PC-9 (cell line): Measurements from ENCODE around the gene MRPL58. TPM values are rescaled to one million over a fixed set of nuclear protein-coding genes. Genes with fewer than 3 reads are reported as not detected.
A peak's percentile ranks its signal among the peaks of the same experiment; 100 is the strongest.

Source experiments
- BruUV-seq: library from RNA; stranded (reverse); fragments of 400-500 nt; replicated peaks from 2 replicates; lab custom pipeline; 2021; lab: Mats Ljungman, UMichigan
- CTCF ChIA-PET: fragments of 300-600 bp; sonication (Branson Sonifier 250); formaldehyde crosslinking; loops from one replicate; lab custom pipeline; 2022; ENCODE audit warnings: antibody characterized with exemption; lab: Charles Lee
- POLR2A ChIA-PET: fragments of 300-600 bp; sonication (Branson Sonifier 250); formaldehyde crosslinking; loops from one replicate; lab custom pipeline; 2022; ENCODE audit warnings: antibody characterized with exemption; ENCODE audit not compliant: unreplicated experiment; lab: Charles Lee
- DNase-seq, 2 experiments: peaks; one replicate each; pipeline versions ENCODE4 v3.0.0 to v3.0.0-alpha.2; 2015 to 2022; ENCODE audit warnings: mixed read lengths in 1 of 2
- H2AFZ ChIP-seq: fragments of 200-600 bp; sonication (generic); 2 replicates; pipeline ENCODE4 v1.8.1; 2017; ENCODE audit warnings: antibody characterized with exemption
- H3F3A ChIP-seq: fragments of 200-600 bp; sonication (generic); 2 replicates; pipeline ENCODE4 v1.8.1; 2017; ENCODE audit warnings: antibody characterized with exemption, mild to moderate bottlenecking, low read depth; ENCODE audit not compliant: insufficient read depth
- H3K27ac ChIP-seq: fragments of 200-600 bp; sonication (generic); 2 replicates; pipeline ENCODE4 v1.6.1; 2016; ENCODE audit warnings: mixed run types
- H3K27me3 ChIP-seq: fragments of 200-600 bp; sonication (generic); 2 replicates; pipeline ENCODE4 v1.6.1; 2016; ENCODE audit warnings: low read depth, mixed run types; ENCODE audit not compliant: insufficient read depth
- H3K36me3 ChIP-seq: fragments of 200-600 bp; sonication (generic); 2 replicates; pipeline ENCODE4 v1.6.1; 2016; ENCODE audit warnings: low read depth, mixed run types
- H3K4me1 ChIP-seq: fragments of 200-600 bp; sonication (generic); replicated peaks from 2 replicates; pipeline ENCODE4 v1.6.1; 2016; ENCODE audit warnings: mixed run types; ENCODE audit not compliant: insufficient read depth
- H3K4me2 ChIP-seq: fragments of 200-600 bp; sonication (generic); 2 replicates; pipeline ENCODE4 v1.6.1; 2017; ENCODE audit warnings: mixed run types
- H3K4me3 ChIP-seq: fragments of 200-600 bp; sonication (generic); 2 replicates; pipeline ENCODE4 v1.6.1; 2016; ENCODE audit warnings: mixed run types
- H3K79me2 ChIP-seq: fragments of 200-600 bp; sonication (generic); 2 replicates; pipeline ENCODE4 v1.6.1; 2017; ENCODE audit warnings: low read depth, mixed run types
- H3K9me2 ChIP-seq: fragments of 200-600 bp; sonication (generic); 2 replicates; pipeline ENCODE4 v1.8.1; 2017; ENCODE audit warnings: mild to moderate bottlenecking; ENCODE audit not compliant: insufficient read depth
- H3K9me3 ChIP-seq: fragments of 200-600 bp; sonication (generic); 2 replicates; pipeline ENCODE4 v1.8.1; 2016; ENCODE audit warnings: low read depth; ENCODE audit not compliant: insufficient read depth
- H4K20me1 ChIP-seq: fragments of 200-600 bp; sonication (generic); 2 replicates; pipeline ENCODE4 v1.8.1; 2017; ENCODE audit not compliant: insufficient read depth
- EZH2 ChIP-seq: fragments of 200-600 bp; sonication (generic); IDR thresholded peaks from 2 replicates; pipeline ENCODE4 v1.8.0; 2017; ENCODE audit warnings: antibody characterized with exemption, low read depth
- intact Hi-C: fragments of 100-400 bp; cut with micrococcal nuclease; formaldehyde crosslinking; loops from one replicate; pipeline ENCODE4 v1.10.0; 2022; ENCODE audit not compliant: unreplicated experiment
- total RNA-seq: library from RNA; stranded (reverse); gene quantifications from 2 replicates; pipeline ENCODE4 v1.2.3, GENCODE V29; 2021
- TF ChIP-seq, protein P1 (sequence below): fragments of 200-600 bp; sonication (generic); conservative IDR thresholded peaks from 2 replicates; pipeline ENCODE4 v1.6.1; 2017; ENCODE audit warnings: mixed run types, antibody characterized with exemption, mild to moderate bottlenecking, moderate library complexity

Gene MRPL58
- total RNA-seq, 1 experiment from 2014 or later = 48.4 TPM

GRCh38 chr17:75067856-75068255 is 55.4 kb downstream of the MRPL58 start:
- Histone ChIP-seq H3K9me2 (no peaks in the 10 kb centered on the region), H3K27ac (no peak overlapping the region), H3K36me3 (peaks cover 5% of the 10 kb centered on the region; the same call in 1 of the 2 replicates), H4K20me1 (no peaks in the 10 kb centered on the region), H3K27me3 (no peaks in the 10 kb centered on the region), H3K79me2 (no peaks in the 10 kb centered on the region), H2AFZ (no peak overlapping the region), H3K9me3 (no peaks in the 10 kb centered on the region), H3K4me3 (no peak overlapping the region), H3K4me1 (no peaks in the 10 kb centered on the region), H3K4me2 (no peak overlapping the region), H3F3A (peaks cover 6% of the 10 kb centered on the region; the same call in 1 of the 2 replicates)
- CTCF ChIA-PET = no interaction called here
- POLR2A ChIA-PET = interaction anchor here (0.5 to 0.7 kb wide), 4 partner anchors 37 to 132 kb away, joined by 3 to 14 read pairs (median 6); no protein-coding TSS in a partner anchor
- DNase-seq = no peak
- BruUV-seq = no TSS peak
- intact Hi-C loops = no loop called here
- no peak for TF ChIP-seq EZH2
- TF ChIP-seq, protein P1, sequence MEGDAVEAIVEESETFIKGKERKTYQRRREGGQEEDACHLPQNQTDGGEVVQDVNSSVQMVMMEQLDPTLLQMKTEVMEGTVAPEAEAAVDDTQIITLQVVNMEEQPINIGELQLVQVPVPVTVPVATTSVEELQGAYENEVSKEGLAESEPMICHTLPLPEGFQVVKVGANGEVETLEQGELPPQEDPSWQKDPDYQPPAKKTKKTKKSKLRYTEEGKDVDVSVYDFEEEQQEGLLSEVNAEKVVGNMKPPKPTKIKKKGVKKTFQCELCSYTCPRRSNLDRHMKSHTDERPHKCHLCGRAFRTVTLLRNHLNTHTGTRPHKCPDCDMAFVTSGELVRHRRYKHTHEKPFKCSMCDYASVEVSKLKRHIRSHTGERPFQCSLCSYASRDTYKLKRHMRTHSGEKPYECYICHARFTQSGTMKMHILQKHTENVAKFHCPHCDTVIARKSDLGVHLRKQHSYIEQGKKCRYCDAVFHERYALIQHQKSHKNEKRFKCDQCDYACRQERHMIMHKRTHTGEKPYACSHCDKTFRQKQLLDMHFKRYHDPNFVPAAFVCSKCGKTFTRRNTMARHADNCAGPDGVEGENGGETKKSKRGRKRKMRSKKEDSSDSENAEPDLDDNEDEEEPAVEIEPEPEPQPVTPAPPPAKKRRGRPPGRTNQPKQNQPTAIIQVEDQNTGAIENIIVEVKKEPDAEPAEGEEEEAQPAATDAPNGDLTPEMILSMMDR = no peak

DNA sequence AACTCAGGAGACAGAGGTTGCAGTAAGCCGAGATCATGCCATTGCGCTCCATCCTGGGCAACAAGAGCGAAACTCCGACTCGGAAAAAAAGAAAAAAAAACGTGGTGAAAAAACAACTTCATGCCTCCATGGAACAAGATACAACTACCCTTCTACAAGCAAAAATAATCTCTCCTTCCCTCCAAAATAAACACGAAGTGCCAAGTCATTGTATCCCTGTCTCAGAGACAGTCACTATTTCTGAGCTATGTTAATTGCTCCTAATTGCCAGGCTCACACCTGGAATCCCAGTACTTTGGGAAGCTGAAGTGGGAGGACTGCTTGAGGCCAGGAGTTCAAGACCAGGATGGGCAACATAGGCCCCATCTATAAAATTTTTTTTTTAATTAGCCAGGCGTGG is 56.3 kb downstream of the MRPL58 start:
- H3K27me3 ChIP-seq = no peaks in the 10 kb centered on the region
- ChIA-PET POLR2A (interaction anchor here (0.6 to 0.7 kb wide), 4 partner anchors 10 to 86 kb away, joined by 3 to 19 read pairs (median 7); partner anchors contain the start of gene NT5C), CTCF (interaction anchor here (0.7 kb wide), 1 partner anchor 87 kb away, joined by 6 read pairs; no protein-coding TSS in a partner anchor)
- no peaks in the 10 kb centered on the region for H3K9me3 ChIP-seq
- no peaks in the 10 kb centered on the region for H4K20me1 ChIP-seq
- H3K9me2 ChIP-seq = no peaks in the 10 kb centered on the region
- H3K4me3 ChIP-seq = no peak overlapping the region
- TF ChIP-seq EZH2 = no peak
- TF ChIP-seq, protein P1 = no peak
- intact Hi-C loops = loop anchor here (1.0 kb wide), 1 partner anchor 42 kb away; no protein-coding TSS in a partner anchor
- H3K4me1 ChIP-seq = no peaks in the 10 kb centered on the region
- DNase-seq = no peak
- no peak overlapping the region for H2AFZ ChIP-seq
- BruUV-seq = no TSS peak
- H3K27ac ChIP-seq = no peak overlapping the region
- H3F3A ChIP-seq = peaks cover 6% of the 10 kb centered on the region; the same call in 1 of the 2 replicates
- H3K36me3 ChIP-seq = no peaks in the 10 kb centered on the region
- H3K79me2 ChIP-seq = no peaks in the 10 kb centered on the region
- H3K4me2 ChIP-seq = no peak overlapping the region

GRCh38 chr17:75069783-75070182 is 57.3 kb downstream of the MRPL58 start:
- Histone ChIP-seq H3K9me3 (no peaks in the 10 kb centered on the region), H3K27me3 (no peaks in the 10 kb centered on the region), H3K4me3 (no peak overlapping the region), H3K36me3 (no peaks in the 10 kb centered on the region), H3K4me2 (no peak overlapping the region), H2AFZ (no peak overlapping the region), H3K79me2 (no peaks in the 10 kb centered on the region), H3K9me2 (no peaks in the 10 kb centered on the region), H4K20me1 (no peaks in the 10 kb centered on the region), H3F3A (peaks cover 6% of the 10 kb centered on the region; the same call in 1 of the 2 replicates), H3K27ac (no peak overlapping the region), H3K4me1 (no peaks in the 10 kb centered on the region)
- TF ChIP-seq EZH2 = no peak
- TF ChIP-seq, protein P1 = peak; percentile 65
- no peak for DNase-seq
- BruUV-seq = no TSS peak
- POLR2A ChIA-PET = interaction anchor here (0.6 to 1.0 kb wide), 2 partner anchors 19 to 36 kb away, joined by 5 to 9 read pairs; partner anchors contain the start of gene SLC16A5
- CTCF ChIA-PET = interaction anchor here (0.6 to 1.3 kb wide), 7 partner anchors 40 to 137 kb away, joined by 3 to 6 read pairs (median 3); partner anchors contain the start of gene ARMC7
- intact Hi-C loops = loop anchor here (1.0 kb wide), 1 partner anchor 41 kb away; no protein-coding TSS in a partner anchor

Other genes starting within 250 kb of the MRPL58 start
- gene NAT9, start 236.3 kb upstream of the MRPL58 start, total RNA-seq = 31.5 and 37.6 TPM in 2 replicates
- gene GRIN2C, start 152.8 kb upstream of the MRPL58 start, total RNA-seq = 0.11 TPM in 1 of 2 replicates, not detected in the other
- gene FDXR, start 139.7 kb upstream of the MRPL58 start, total RNA-seq = 18.2 and 30.7 TPM in 2 replicates
- not detected in 2 replicates for gene FADS6, start 119.0 kb upstream of the MRPL58 start, total RNA-seq
- gene USH1G, start 89.4 kb upstream of the MRPL58 start, total RNA-seq = 0.22 and 0.28 TPM in 2 replicates
- gene OTOP2, start 88.4 kb upstream of the MRPL58 start, total RNA-seq = not detected in 2 replicates
- gene OTOP3, start 76.8 kb upstream of the MRPL58 start, total RNA-seq = not detected in 2 replicates
- gene HID1, start 39.9 kb upstream of the MRPL58 start, total RNA-seq = 32.1 and 49.7 TPM in 2 replicates
- gene CDR2L, start 25.0 kb upstream of the MRPL58 start, total RNA-seq = 15.1 and 22.8 TPM in 2 replicates
- 306 and 336 TPM in 2 replicates for gene ATP5PD, start 34.3 kb downstream of the MRPL58 start, total RNA-seq
- 18.4 and 18.6 TPM in 2 replicates for gene KCTD2, start 34.6 kb downstream of the MRPL58 start, total RNA-seq
- 70.2 and 88.5 TPM in 2 replicates for gene SLC16A5, start 75.3 kb downstream of the MRPL58 start, total RNA-seq
- gene ARMC7, start 97.3 kb downstream of the MRPL58 start, total RNA-seq = 19.2 and 20.5 TPM in 2 replicates
- 38.6 and 52.3 TPM in 2 replicates for gene NT5C, start 119.1 kb downstream of the MRPL58 start, total RNA-seq
- 250 and 277 TPM in 2 replicates for gene JPT1, start 141.8 kb downstream of the MRPL58 start, total RNA-seq
- 425 and 486 TPM in 2 replicates for gene SUMO2, start 170.3 kb downstream of the MRPL58 start, total RNA-seq
- 64.2 and 73.1 TPM in 2 replicates for gene NUP85, start 193.0 kb downstream of the MRPL58 start, total RNA-seq
- 34.8 and 37.5 TPM in 2 replicates for gene GGA3, start 248.9 kb downstream of the MRPL58 start, total RNA-seq
- gene MRPS7, start 249.2 kb downstream of the MRPL58 start, total RNA-seq = 50.1 and 51.3 TPM in 2 replicates